Measurements from ENCODE around the gene AOC2. TPM values are rescaled to one million over a fixed set of nuclear protein-coding genes. Genes with fewer than 3 reads are reported as not detected.

AOC2 gene
- total and polyA plus RNA-seq, 8 donors, result 1.7 to 3.1 (median 2.6) TPM

DNA sequence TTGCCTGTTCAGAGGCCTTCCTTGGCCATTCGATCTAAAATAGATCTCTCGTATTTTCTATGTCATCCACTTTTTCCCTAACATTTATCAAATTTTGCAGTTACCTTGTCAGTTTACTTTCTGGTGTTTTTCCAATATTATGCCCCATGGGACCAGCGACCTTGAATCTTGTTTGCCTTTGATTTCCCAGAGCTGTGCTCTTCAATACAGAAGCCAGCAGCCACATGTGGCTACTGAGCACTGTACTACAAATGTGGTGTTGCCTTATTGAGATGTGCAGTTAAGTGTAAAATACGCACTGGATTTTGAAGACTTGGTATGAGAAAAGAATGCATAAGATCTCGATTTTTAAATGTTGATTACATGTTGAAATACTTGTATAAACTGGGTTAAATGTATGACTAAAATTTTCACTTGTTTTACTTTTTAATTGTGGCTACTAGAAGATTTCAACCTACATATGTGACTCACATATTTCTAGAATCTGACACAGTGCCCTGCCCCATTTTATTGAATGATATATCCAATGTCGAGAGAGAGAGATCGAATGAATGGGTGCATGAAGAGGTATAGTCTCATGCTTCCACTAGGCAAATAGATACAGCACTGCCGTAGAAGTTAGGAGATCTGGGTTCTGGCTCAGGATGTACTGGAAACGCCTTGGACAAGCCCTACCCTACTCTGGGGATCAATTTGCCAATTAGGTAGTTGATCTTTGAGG is 12.0 kb upstream of the AOC2 start:
- no peak for DNase-seq
- H3K9me3 ChIP-seq, result no peaks in the 10 kb centered on the region
- H3K4me1 ChIP-seq, result peaks cover 12 to 38% of the 10 kb centered on the region in 2 donors
- H3K36me3 ChIP-seq, result peaks cover 0 to 25% of the 10 kb centered on the region in 2 donors
- peak overlapping the region; percentile 79 to 91 for H3K27ac ChIP-seq
- no peak for TF ChIP-seq CTCF (IDR thresholded peaks at IDR 0.05)
- intact Hi-C loops (cut with DNase I), result no loop called here
- peak overlapping the region; percentile 79 to 98 for H3K4me3 ChIP-seq
- H3K27me3 ChIP-seq, result no peaks in the 10 kb centered on the region
- ATAC-seq, result no peak

DNA sequence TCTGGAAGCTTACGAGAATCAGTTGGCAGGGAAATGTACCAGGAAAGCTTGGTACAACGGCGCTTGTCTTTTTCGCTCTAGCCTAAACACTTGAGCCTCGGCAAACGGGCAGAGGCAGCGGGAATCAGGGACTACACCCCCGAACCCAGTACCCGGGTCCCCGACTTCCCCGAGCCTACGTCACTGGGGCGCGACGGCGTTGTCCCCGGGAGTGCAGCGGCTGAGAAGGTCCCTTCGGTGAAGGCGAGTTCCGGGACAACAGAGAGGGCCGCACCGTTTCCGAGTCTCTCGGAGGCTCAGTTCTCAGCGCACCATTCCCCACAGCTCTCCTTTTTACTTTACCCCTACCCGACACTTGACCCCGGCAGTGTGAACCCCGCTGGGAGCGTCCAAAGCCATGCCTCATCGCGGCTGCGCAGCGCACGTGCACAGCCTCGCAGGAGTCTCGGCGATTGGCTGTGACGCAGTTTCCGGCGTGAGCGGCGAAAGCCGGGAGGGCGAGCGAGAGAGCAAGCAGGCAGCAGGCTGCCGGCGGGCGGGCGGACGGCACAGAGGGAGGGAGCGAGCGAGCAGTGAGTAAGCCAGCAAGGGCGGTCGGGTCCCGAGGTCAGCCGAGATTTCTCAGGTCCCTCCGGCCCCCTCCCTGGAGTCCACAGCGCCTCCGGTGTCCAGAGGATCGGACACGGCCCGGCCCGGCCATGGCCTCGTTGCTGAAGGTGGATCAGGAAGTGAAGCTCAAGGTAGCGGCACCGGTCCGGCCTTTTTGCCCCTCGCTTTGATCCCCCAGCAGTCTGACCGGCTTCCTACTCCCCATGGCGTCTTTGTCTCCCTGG is 11.2 kb upstream of the AOC2 start, which contains the start of gene PSME3:
Gene PSME3, plus strand, starts transcription at position 464 of the 833 bp plus-strand sequence. Its CDS starts 235 bp downstream, at position 699.
- peaks cover 0 to 33% of the 10 kb centered on the region in 2 donors for H3K36me3 ChIP-seq
- H3K4me1 ChIP-seq, result peaks cover 12 to 38% of the 10 kb centered on the region in 2 donors
- DNase-seq, result peak; percentile 93 to 99 (median 94)
- H3K27ac ChIP-seq, result peak within 1 kb of the TSS; percentile 79 to 91
- intact Hi-C loops (cut with DNase I), result no loop called here
- peak in 1 of 2 donors; percentile 15 for TF ChIP-seq CTCF (IDR thresholded peaks at IDR 0.05)
- H3K27me3 ChIP-seq, result no peaks in the 10 kb centered on the region
- peak within 1 kb of the TSS; percentile 79 to 98 for H3K4me3 ChIP-seq
- H3K9me3 ChIP-seq, result no peaks in the 10 kb centered on the region
- peak; percentile 95 for ATAC-seq

DNA sequence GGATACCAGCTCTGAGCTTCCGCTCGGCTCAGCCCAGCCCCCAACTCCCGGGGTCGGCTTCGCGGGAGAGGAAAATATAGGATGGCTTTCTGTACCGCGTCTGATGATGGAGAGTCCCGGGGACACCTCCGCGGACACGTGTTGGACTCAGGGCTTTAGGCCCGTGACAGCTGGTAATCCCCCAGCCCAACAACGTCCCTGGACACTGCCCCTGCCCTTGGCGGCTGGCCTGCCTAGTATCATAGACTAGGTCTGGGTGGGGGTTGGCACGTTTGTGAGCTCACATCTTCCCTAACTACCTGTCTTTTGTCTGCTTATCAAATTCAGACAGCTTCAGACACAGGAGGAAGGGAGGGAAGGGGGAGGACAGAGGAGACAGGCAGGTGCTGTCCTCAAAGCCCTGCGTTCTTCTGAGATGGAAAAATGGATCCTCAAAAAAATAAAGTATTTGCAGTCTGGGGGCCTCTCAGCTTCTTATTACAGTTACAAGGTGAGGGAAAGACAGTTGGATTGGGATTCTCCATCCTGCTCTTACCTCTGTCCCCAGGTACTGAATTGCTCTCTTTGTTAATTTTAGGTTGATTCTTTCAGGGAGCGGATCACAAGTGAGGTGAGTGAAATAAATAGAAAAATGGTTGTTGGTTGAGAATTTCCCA is 10.5 kb upstream of the AOC2 start:
- Histone ChIP-seq H3K4me3 (peak overlapping the region; percentile 79 to 98), H3K4me1 (peaks cover 12 to 38% of the 10 kb centered on the region in 2 donors), H3K9me3 (no peaks in the 10 kb centered on the region), H3K27me3 (no peaks in the 10 kb centered on the region), H3K27ac (peak overlapping the region; percentile 79 to 91), H3K36me3 (peaks cover 0 to 40% of the 10 kb centered on the region in 2 donors)
- intact Hi-C loops (cut with DNase I), result no loop called here
- ATAC-seq (peak; percentile 5), DNase-seq (no peak)
- TF ChIP-seq CTCF (IDR thresholded peaks at IDR 0.05), result no peak

- Histone ChIP-seq H3K4me3 (no peak overlapping the region), H3K27ac (peak overlapping the region in 1 of 2 donors; percentile 40), H3K36me3 (peaks cover 8 to 59% of the 10 kb centered on the region in 2 donors), H3K4me1 (peaks cover 12 to 38% of the 10 kb centered on the region in 2 donors), H3K9me3 (no peaks in the 10 kb centered on the region), H3K27me3 (no peaks in the 10 kb centered on the region)
- TF ChIP-seq CTCF (IDR thresholded peaks at IDR 0.05), result no peak
- ATAC-seq (no peak), DNase-seq (no peak)
- intact Hi-C loops (cut with DNase I), result no loop called here
Observed at GRCh38 chr17:42835732-42836131, 8.6 kb upstream of the AOC2 start.
